RPMI8226 (cell line): ENCODE measurements around the gene EZH2.

Source experiments
- DNase-seq: peaks from one replicate; pipeline ENCODE4 v3.0.0-alpha.2; 2015

EZH2 gene

GRCh38 chr7:148852272-148852671, 31.8 kb downstream of the EZH2 start:
- no peak for DNase-seq

- DNase-seq = no peak
These were observed 33.5 kb downstream of the EZH2 start for GRCh38 chr7:148850564-148850963.

GRCh38 chr7:148849393-148850098, 34.5 kb downstream of the EZH2 start:
- DNase-seq = no peak

- DNase-seq = no peak
These were observed 36.0 kb downstream of the EZH2 start for GRCh38 chr7:148847815-148848734.

- peak; percentile 59 for DNase-seq
These were observed 45.2 kb downstream of the EZH2 start for GRCh38 chr7:148838905-148839304.

GRCh38 chr7:148835854-148836253, 48.2 kb downstream of the EZH2 start:
- no peak for DNase-seq

GRCh38 chr7:148834605-148835004, 49.5 kb downstream of the EZH2 start:
- no peak for DNase-seq

GRCh38 chr7:148831782-148832181, 52.3 kb downstream of the EZH2 start:
- DNase-seq = no peak

- no peak for DNase-seq
These were observed 53.0 kb downstream of the EZH2 start for GRCh38 chr7:148830897-148831692.

- DNase-seq = no peak
These were observed 55.1 kb downstream of the EZH2 start for GRCh38 chr7:148828965-148829364.

- DNase-seq = no peak
These were observed 58.8 kb downstream of the EZH2 start for GRCh38 chr7:148825338-148825737.

GRCh38 chr7:148824864-148825263, 59.2 kb downstream of the EZH2 start:
- DNase-seq = no peak

GRCh38 chr7:148821422-148821821, 62.7 kb downstream of the EZH2 start:
- no peak for DNase-seq

- no peak for DNase-seq
These were observed 64.3 kb downstream of the EZH2 start for GRCh38 chr7:148819697-148820360.

- DNase-seq = peak; percentile 39
These were observed 68.5 kb downstream of the EZH2 start for GRCh38 chr7:148815612-148816011.

- DNase-seq = no peak
These were observed 69.0 kb downstream of the EZH2 start for GRCh38 chr7:148814922-148815559.

GRCh38 chr7:148813890-148814289, 70.2 kb downstream of the EZH2 start:
- no peak for DNase-seq

- no peak for DNase-seq
These were observed 72.2 kb downstream of the EZH2 start for GRCh38 chr7:148811892-148812291.

- no peak for DNase-seq
These were observed 74.2 kb downstream of the EZH2 start for GRCh38 chr7:148809856-148810255.

- no peak for DNase-seq
These were observed 76.7 kb downstream of the EZH2 start for GRCh38 chr7:148807436-148807835.

GRCh38 chr7:148806187-148806586, 77.9 kb downstream of the EZH2 start:
- no peak for DNase-seq
